HepG2 (cell line): Measurements from ENCODE around the gene FGFR4. TPM values are rescaled to one million over a fixed set of nuclear protein-coding genes. Genes with fewer than 3 reads are reported as not detected.

Source experiments
- ATF7-NPFF ChIP-seq: sonication (generic); formaldehyde crosslinking; IDR thresholded peaks from 2 replicates; pipeline ENCODE4 v1.8.1; 2023; ENCODE audit warnings: mild to moderate bottlenecking, low read depth, missing genetic modification reagents, moderate library complexity
- FOXO1 ChIP-seq: sonication (generic); formaldehyde crosslinking; IDR thresholded peaks from 2 replicates; pipeline ENCODE4 v1.4.0; 2020; ENCODE audit warnings: missing genetic modification reagents
- MIER3 ChIP-seq: IDR thresholded peaks from 2 replicates; pipeline ENCODE4 v1.6.1; 2016; ENCODE audit warnings: missing compliant biosample characterization, borderline replicate concordance
- NONO ChIP-seq, 2 experiments: fragments of 450-650 bp in 1 of 2; sonication (generic) in 1 of 2; formaldehyde crosslinking in 1 of 2; IDR thresholded peaks in 1 of 2; conservative IDR thresholded peaks in 1 of 2; 2 replicates each; pipeline versions ENCODE4 v1.6.1 to v1.8.0; 2017 to 2022; ENCODE audit warnings: mild to moderate bottlenecking in 1 of 2, missing genetic modification reagents in 1 of 2, moderate library complexity in 1 of 2
- NRL ChIP-seq: sonication (generic); formaldehyde crosslinking; IDR thresholded peaks from 2 replicates; pipeline ENCODE4 v1.5.0; 2020; ENCODE audit warnings: missing genetic modification reagents, mild to moderate bottlenecking, moderate library complexity, borderline replicate concordance
- PAF1 ChIP-seq: IDR thresholded peaks from 2 replicates; pipeline ENCODE4 v1.6.1; 2016; ENCODE audit warnings: missing genetic modification reagents, missing compliant biosample characterization
- POLR2AphosphoS5 ChIP-seq: IDR thresholded peaks from 2 replicates; pipeline ENCODE4 v1.6.1; 2012; ENCODE audit warnings: low read depth, low read length
- POLR2G ChIP-seq: fragments of 200-400 bp; formaldehyde crosslinking; IDR thresholded peaks from 2 replicates; pipeline ENCODE4 v1.6.1; 2018; ENCODE audit warnings: mild to moderate bottlenecking, low read depth, low read length, moderate library complexity
- RBFOX2 ChIP-seq: fragments of 200-400 bp; formaldehyde crosslinking; IDR thresholded peaks from 2 replicates; pipeline ENCODE4 v1.6.1; 2017; ENCODE audit warnings: low read depth, mild to moderate bottlenecking, low read length
- RFX1 ChIP-seq: fragments of 450-650 bp; IDR thresholded peaks from 2 replicates; pipeline ENCODE4 v1.6.1; 2017
- RFXAP ChIP-seq: sonication (generic); formaldehyde crosslinking; IDR thresholded peaks from 2 replicates; pipeline ENCODE4 v1.4.0; 2020; ENCODE audit warnings: missing genetic modification reagents, borderline replicate concordance
- SMAD3 ChIP-seq: sonication (generic); formaldehyde crosslinking; IDR thresholded peaks from 2 replicates; pipeline ENCODE4 v1.4.0; 2020; ENCODE audit warnings: missing genetic modification reagents
- SSRP1 ChIP-seq: IDR thresholded peaks from 2 replicates; pipeline ENCODE4 v1.6.1; 2016; ENCODE audit warnings: control low read depth
- U2AF2 ChIP-seq: fragments of 200-400 bp; formaldehyde crosslinking; IDR thresholded peaks from 2 replicates; pipeline ENCODE4 v1.6.1; 2017; ENCODE audit warnings: low read depth, mild to moderate bottlenecking, low read length
- ZBTB1 ChIP-seq: sonication (generic); formaldehyde crosslinking; IDR thresholded peaks from 2 replicates; pipeline ENCODE4 v1.4.0; 2020; ENCODE audit warnings: missing genetic modification reagents, borderline replicate concordance
- ZC3H13 ChIP-seq: sonication (generic); formaldehyde crosslinking; IDR thresholded peaks from 2 replicates; pipeline ENCODE4 v1.8.1; 2023; ENCODE audit warnings: mild to moderate bottlenecking, missing genetic modification reagents, moderate library complexity
- ZKSCAN8 ChIP-seq: IDR thresholded peaks from 2 replicates; pipeline ENCODE4 v1.6.1; 2016; ENCODE audit warnings: borderline replicate concordance, missing genetic modification reagents, missing compliant biosample characterization
- ZNF124 ChIP-seq: sonication (generic); formaldehyde crosslinking; IDR thresholded peaks from 2 replicates; pipeline ENCODE4 v1.4.0; 2020; ENCODE audit warnings: missing genetic modification reagents
- ZNF235 ChIP-seq: sonication (generic); formaldehyde crosslinking; IDR thresholded peaks from 2 replicates; pipeline ENCODE4 v1.8.1; 2023; ENCODE audit warnings: mild to moderate bottlenecking, missing genetic modification reagents, borderline replicate concordance
- ZNF256 ChIP-seq: sonication (generic); formaldehyde crosslinking; conservative IDR thresholded peaks from 2 replicates; pipeline ENCODE4 v1.4.0; 2020; ENCODE audit warnings: missing genetic modification reagents
- ZNF34 ChIP-seq: sonication (generic); formaldehyde crosslinking; IDR thresholded peaks from 2 replicates; pipeline ENCODE4 v1.4.0; 2020; ENCODE audit warnings: mild to moderate bottlenecking, missing genetic modification reagents, borderline replicate concordance
- ZNF652 ChIP-seq: IDR thresholded peaks from 2 replicates; pipeline ENCODE4 v1.6.1; 2016; ENCODE audit warnings: low read depth, borderline replicate concordance
- polyA plus RNA-seq, 8 experiments: library from polyadenylated mRNA; depleted of rRNA in 3 of 8; stranded (reverse) in 7 of 8; unstranded in 1 of 8; fragments of >200 nt; fragmentation: Illumina TruSeq in 4 of 8; extraction: Trizol in 4 of 8; gene quantifications; 2 replicates each; pipeline versions ENCODE4 v1.2.1 to v1.2.3, GENCODE V29; 2011 to 2016; ENCODE audit warnings: low read depth in 4 of 8, missing spikeins in 1 of 8, mixed read lengths in 1 of 8; ENCODE audit not compliant: insufficient read depth in 1 of 8
- total RNA-seq, 5 experiments: library from RNA; depleted of rRNA; stranded (reverse); fragments of >200 nt; fragmentation: Illumina TruSeq; extraction: Trizol; gene quantifications; 2 replicates each; pipeline ENCODE4 v1.2.3, GENCODE V29; 2016; ENCODE audit warnings: low read depth in 1 of 5
- TF ChIP-seq, protein P1 (sequence below): sonication (generic); formaldehyde crosslinking; IDR thresholded peaks from 2 replicates; pipeline ENCODE4 v1.8.1; 2022; ENCODE audit warnings: mild to moderate bottlenecking, missing genetic modification reagents
- TF ChIP-seq, protein P2 (sequence below): IDR thresholded peaks from 2 replicates; pipeline ENCODE4 v1.6.1; 2016
- TF ChIP-seq, protein P3 (sequence below): sonication (generic); formaldehyde crosslinking; IDR thresholded peaks from 2 replicates; pipeline ENCODE4 v1.8.0; 2022; ENCODE audit warnings: missing genetic modification reagents, mild to moderate bottlenecking, moderate library complexity, borderline replicate concordance
- TF ChIP-seq, protein P4 (sequence below): sonication (generic); formaldehyde crosslinking; IDR thresholded peaks from 2 replicates; pipeline ENCODE4 v1.5.0; 2020; ENCODE audit warnings: missing genetic modification reagents

Gene FGFR4
- total and polyA plus RNA-seq, 2 of the 13 experiments (the other 11 are each of a cell fraction or from before 2014, with no cell fraction given), result 129 to 219 TPM

DNA sequence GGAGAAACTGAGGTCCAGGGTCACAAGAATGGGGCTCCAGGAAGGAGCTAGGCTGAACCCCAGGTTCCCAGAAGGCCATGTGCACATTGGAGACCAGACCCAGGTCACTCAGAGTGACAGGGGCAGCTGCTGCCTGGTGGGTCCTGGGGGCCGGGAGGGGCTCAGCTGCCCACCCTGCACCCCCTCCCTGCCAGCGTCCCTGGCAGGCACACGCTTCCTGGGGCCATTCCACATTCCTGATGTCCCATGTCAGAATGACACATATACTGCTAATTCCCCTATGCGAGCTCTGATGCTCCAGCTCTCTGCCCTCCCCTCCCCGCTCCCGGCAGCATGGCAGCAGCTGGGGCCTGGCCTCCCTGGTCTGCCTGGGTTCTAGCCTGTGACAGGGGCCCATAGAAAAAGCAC lies 14.0 kb downstream of the FGFR4 start (continued):
- TF ChIP-seq, protein P1, sequence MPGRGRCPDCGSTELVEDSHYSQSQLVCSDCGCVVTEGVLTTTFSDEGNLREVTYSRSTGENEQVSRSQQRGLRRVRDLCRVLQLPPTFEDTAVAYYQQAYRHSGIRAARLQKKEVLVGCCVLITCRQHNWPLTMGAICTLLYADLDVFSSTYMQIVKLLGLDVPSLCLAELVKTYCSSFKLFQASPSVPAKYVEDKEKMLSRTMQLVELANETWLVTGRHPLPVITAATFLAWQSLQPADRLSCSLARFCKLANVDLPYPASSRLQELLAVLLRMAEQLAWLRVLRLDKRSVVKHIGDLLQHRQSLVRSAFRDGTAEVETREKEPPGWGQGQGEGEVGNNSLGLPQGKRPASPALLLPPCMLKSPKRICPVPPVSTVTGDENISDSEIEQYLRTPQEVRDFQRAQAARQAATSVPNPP (CRISPR knock-in tag), result no peak
- TF ChIP-seq ZKSCAN8 (CRISPR knock-in tag), result no peak
- no peak for TF ChIP-seq SSRP1 (CRISPR knock-in tag)
- 0 out of 2 replicates have a peak, but pooled peaks have one; percentile 57 for TF ChIP-seq ZNF256 (CRISPR knock-in tag)
- no peak for TF ChIP-seq FOXO1
- no peak for TF ChIP-seq MIER3 (CRISPR knock-in tag)
- no peak for TF ChIP-seq ZNF124
- TF ChIP-seq ZNF652 (CRISPR knock-in tag), result no peak
- no peak for TF ChIP-seq ZNF235 (CRISPR knock-in tag)
- TF ChIP-seq ZC3H13 (CRISPR knock-in tag), result peak; percentile 58; the same call in 1 of the 2 replicates
- TF ChIP-seq NONO (IDR thresholded peaks at IDR 0.05), result no peak
- TF ChIP-seq NONO (CRISPR knock-in tag; conservative IDR thresholded peaks at IDR 0.05), result peak; percentile 21; the same call in 1 of the 2 replicates
- no peak for TF ChIP-seq RFX1
- no peak for TF ChIP-seq ZNF34 (CRISPR knock-in tag)
- TF ChIP-seq RBFOX2, result peak; percentile 49; the same call in 1 of the 2 replicates
- TF ChIP-seq RFXAP, result no peak
- TF ChIP-seq SMAD3, result no peak
- TF ChIP-seq, protein P2, sequence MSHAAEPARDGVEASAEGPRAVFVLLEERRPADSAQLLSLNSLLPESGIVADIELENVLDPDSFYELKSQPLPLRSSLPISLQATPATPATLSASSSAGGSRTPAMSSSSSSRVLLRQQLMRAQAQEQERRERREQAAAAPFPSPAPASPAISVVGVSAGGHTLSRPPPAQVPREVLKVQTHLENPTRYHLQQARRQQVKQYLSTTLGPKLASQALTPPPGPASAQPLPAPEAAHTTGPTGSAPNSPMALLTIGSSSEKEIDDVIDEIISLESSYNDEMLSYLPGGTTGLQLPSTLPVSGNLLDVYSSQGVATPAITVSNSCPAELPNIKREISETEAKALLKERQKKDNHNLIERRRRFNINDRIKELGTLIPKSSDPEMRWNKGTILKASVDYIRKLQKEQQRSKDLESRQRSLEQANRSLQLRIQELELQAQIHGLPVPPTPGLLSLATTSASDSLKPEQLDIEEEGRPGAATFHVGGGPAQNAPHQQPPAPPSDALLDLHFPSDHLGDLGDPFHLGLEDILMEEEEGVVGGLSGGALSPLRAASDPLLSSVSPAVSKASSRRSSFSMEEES (CRISPR knock-in tag), result no peak
- no peak; the same call in 1 of the 2 replicates for TF ChIP-seq NRL (CRISPR knock-in tag)
- no peak for TF ChIP-seq U2AF2
- TF ChIP-seq, protein P3, sequence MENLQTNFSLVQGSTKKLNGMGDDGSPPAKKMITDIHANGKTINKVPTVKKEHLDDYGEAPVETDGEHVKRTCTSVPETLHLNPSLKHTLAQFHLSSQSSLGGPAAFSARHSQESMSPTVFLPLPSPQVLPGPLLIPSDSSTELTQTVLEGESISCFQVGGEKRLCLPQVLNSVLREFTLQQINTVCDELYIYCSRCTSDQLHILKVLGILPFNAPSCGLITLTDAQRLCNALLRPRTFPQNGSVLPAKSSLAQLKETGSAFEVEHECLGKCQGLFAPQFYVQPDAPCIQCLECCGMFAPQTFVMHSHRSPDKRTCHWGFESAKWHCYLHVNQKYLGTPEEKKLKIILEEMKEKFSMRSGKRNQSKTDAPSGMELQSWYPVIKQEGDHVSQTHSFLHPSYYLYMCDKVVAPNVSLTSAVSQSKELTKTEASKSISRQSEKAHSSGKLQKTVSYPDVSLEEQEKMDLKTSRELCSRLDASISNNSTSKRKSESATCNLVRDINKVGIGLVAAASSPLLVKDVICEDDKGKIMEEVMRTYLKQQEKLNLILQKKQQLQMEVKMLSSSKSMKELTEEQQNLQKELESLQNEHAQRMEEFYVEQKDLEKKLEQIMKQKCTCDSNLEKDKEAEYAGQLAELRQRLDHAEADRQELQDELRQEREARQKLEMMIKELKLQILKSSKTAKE (CRISPR knock-in tag), result no peak
- TF ChIP-seq PAF1 (CRISPR knock-in tag), result peak; percentile 59; the same call in 1 of the 2 replicates
- TF ChIP-seq, protein P4, sequence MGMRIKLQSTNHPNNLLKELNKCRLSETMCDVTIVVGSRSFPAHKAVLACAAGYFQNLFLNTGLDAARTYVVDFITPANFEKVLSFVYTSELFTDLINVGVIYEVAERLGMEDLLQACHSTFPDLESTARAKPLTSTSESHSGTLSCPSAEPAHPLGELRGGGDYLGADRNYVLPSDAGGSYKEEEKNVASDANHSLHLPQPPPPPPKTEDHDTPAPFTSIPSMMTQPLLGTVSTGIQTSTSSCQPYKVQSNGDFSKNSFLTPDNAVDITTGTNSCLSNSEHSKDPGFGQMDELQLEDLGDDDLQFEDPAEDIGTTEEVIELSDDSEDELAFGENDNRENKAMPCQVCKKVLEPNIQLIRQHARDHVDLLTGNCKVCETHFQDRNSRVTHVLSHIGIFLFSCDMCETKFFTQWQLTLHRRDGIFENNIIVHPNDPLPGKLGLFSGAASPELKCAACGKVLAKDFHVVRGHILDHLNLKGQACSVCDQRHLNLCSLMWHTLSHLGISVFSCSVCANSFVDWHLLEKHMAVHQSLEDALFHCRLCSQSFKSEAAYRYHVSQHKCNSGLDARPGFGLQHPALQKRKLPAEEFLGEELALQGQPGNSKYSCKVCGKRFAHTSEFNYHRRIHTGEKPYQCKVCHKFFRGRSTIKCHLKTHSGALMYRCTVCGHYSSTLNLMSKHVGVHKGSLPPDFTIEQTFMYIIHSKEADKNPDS, result no peak
- peak; percentile 73 for TF ChIP-seq POLR2G
- TF ChIP-seq POLR2AphosphoS5, result peak; percentile 60; the same call in 1 of the 2 replicates
- no peak for TF ChIP-seq ATF7-NPFF (CRISPR knock-in tag)
- TF ChIP-seq ZBTB1, result no peak
